H9 (cell line): Measurements from ENCODE around the gene FGB. TPM values are rescaled to one million over a fixed set of nuclear protein-coding genes. Genes with fewer than 3 reads are reported as not detected.

Source experiments
- DNase-seq: peaks from one replicate; pipeline ENCODE4 v3.0.0-alpha.2; 2017
- H2AFZ ChIP-seq: one replicate; pipeline ENCODE4 v1.6.1; 2013; ENCODE audit warnings: mild to moderate bottlenecking, low read length, control low read depth, moderate library complexity
- H2AK5ac ChIP-seq: 2 replicates; pipeline ENCODE4 v1.6.1; 2013; ENCODE audit warnings: low read length, control low read depth, mixed read lengths; ENCODE audit not compliant: insufficient read length
- H2BK120ac ChIP-seq: one replicate; pipeline ENCODE4 v1.6.1; 2013; ENCODE audit warnings: low read depth, mild to moderate bottlenecking, low read length, control low read depth, inconsistent platforms; ENCODE audit not compliant: poor library complexity, severe bottlenecking
- H2BK12ac ChIP-seq: 2 replicates; pipeline ENCODE4 v1.6.1; 2013; ENCODE audit warnings: low read length, control low read depth, mixed read lengths, low read depth; ENCODE audit not compliant: insufficient read length
- H2BK15ac ChIP-seq: 2 replicates; pipeline ENCODE4 v1.6.1; 2013; ENCODE audit warnings: low read depth, low read length, control low read depth
- H2BK20ac ChIP-seq: one replicate; pipeline ENCODE4 v1.6.1; 2013; ENCODE audit warnings: low read depth, mild to moderate bottlenecking, low read length, control low read depth, inconsistent platforms; ENCODE audit not compliant: poor library complexity, severe bottlenecking
- H2BK5ac ChIP-seq: 2 replicates; pipeline ENCODE4 v1.6.1; 2013; ENCODE audit warnings: low read length, control low read depth, mixed read lengths; ENCODE audit not compliant: insufficient read length
- H3K14ac ChIP-seq: 2 replicates; pipeline ENCODE4 v1.6.1; 2013; ENCODE audit warnings: low read length, control low read depth; ENCODE audit not compliant: insufficient read depth
- H3K18ac ChIP-seq: 2 replicates; pipeline ENCODE4 v1.6.1; 2013; ENCODE audit warnings: low read depth, mild to moderate bottlenecking, mixed read lengths, low read length, control low read depth; ENCODE audit not compliant: insufficient read length
- H3K23ac ChIP-seq: 2 replicates; pipeline ENCODE4 v1.6.1; 2013; ENCODE audit warnings: low read length, control low read depth, mixed read lengths, low read depth; ENCODE audit not compliant: insufficient read length
- H3K23me2 ChIP-seq: 2 replicates; pipeline ENCODE4 v1.6.1; 2013; ENCODE audit warnings: low read depth, mild to moderate bottlenecking, mixed read lengths, low read length, control low read depth; ENCODE audit not compliant: insufficient read length, poor library complexity, severe bottlenecking
- H3K27ac ChIP-seq: 2 replicates; pipeline ENCODE4 v1.5.1; 2013; ENCODE audit warnings: low read length, control low read depth, mixed read lengths, low read depth; ENCODE audit not compliant: insufficient read length
- H3K27me3 ChIP-seq: 2 replicates; pipeline ENCODE4 v1.6.1; 2013; ENCODE audit warnings: low read length, control low read depth, inconsistent platforms; ENCODE audit not compliant: insufficient read depth
- H3K4ac ChIP-seq: 2 replicates; pipeline ENCODE4 v1.6.1; 2013; ENCODE audit warnings: low read depth, mild to moderate bottlenecking, control low read depth, inconsistent platforms, low read length, moderate library complexity
- H3K4me1 ChIP-seq: 2 replicates; pipeline ENCODE4 v1.6.1; 2013; ENCODE audit warnings: low read length, control low read depth, inconsistent platforms; ENCODE audit not compliant: insufficient read depth
- H3K4me2 ChIP-seq: 2 replicates; pipeline ENCODE4 v1.6.1; 2013; ENCODE audit warnings: low read length, control low read depth, mixed read lengths; ENCODE audit not compliant: insufficient read length, insufficient read depth
- H3K56ac ChIP-seq: 2 replicates; pipeline ENCODE4 v1.6.1; 2013; ENCODE audit warnings: low read depth, mild to moderate bottlenecking, mixed read lengths, low read length, control low read depth; ENCODE audit not compliant: insufficient read length
- H3K79me1 ChIP-seq: 2 replicates; pipeline ENCODE4 v1.6.1; 2013; ENCODE audit warnings: low read depth, mild to moderate bottlenecking, moderate library complexity, low read length, control low read depth, inconsistent platforms; ENCODE audit not compliant: insufficient read depth, poor library complexity, severe bottlenecking
- H3K79me2 ChIP-seq: 2 replicates; pipeline ENCODE4 v1.6.1; 2013; ENCODE audit warnings: low read length, control low read depth, inconsistent platforms; ENCODE audit not compliant: insufficient read depth
- H3K9ac ChIP-seq: 2 replicates; pipeline ENCODE4 v1.6.1; 2013; ENCODE audit warnings: low read length, control low read depth, mixed read lengths; ENCODE audit not compliant: insufficient read length; ENCODE audit errors: extremely low read depth
- H3K9me3 ChIP-seq: one replicate; pipeline ENCODE4 v1.6.1; 2013; ENCODE audit warnings: low read depth, low read length, inconsistent platforms; ENCODE audit not compliant: control insufficient read depth
- H3T11ph ChIP-seq: one replicate; pipeline ENCODE4 v1.6.1; 2013; ENCODE audit warnings: mild to moderate bottlenecking, low read length, control low read depth, inconsistent platforms
- H4K20me1 ChIP-seq: one replicate; pipeline ENCODE4 v1.6.1; 2013; ENCODE audit not compliant: control insufficient read depth, insufficient read length, insufficient read depth
- H4K5ac ChIP-seq: 2 replicates; pipeline ENCODE4 v1.6.1; 2013; ENCODE audit warnings: low read depth, mild to moderate bottlenecking, mixed read lengths, low read length, control low read depth; ENCODE audit not compliant: insufficient read length
- H4K8ac ChIP-seq: replicated peaks from 2 replicates; pipeline ENCODE4 v1.6.1; 2013; ENCODE audit warnings: low read length, control low read depth, mixed read lengths, low read depth; ENCODE audit not compliant: insufficient read length
- H4K91ac ChIP-seq: 2 replicates; pipeline ENCODE4 v1.6.1; 2013; ENCODE audit warnings: low read depth, mild to moderate bottlenecking, moderate library complexity, mixed read lengths, low read length, control low read depth; ENCODE audit not compliant: insufficient read length
- H3K27ac Mint-ChIP-seq, 3 experiments: 2 replicates in 2 of 3; 3 replicates in 1 of 3; pipeline ENCODE4 v1.8.0; 2020 to 2021; ENCODE audit warnings: mixed read lengths in 3 of 3, mild to moderate bottlenecking in 1 of 3, moderate library complexity in 1 of 3
- H3K27me3 Mint-ChIP-seq: 2 replicates; pipeline ENCODE4 v1.8.0; 2021; ENCODE audit warnings: low read depth, mild to moderate bottlenecking, moderate library complexity, mixed read lengths
- H3K36me3 Mint-ChIP-seq, 3 experiments: 2 replicates in 2 of 3; 3 replicates in 1 of 3; pipeline ENCODE4 v1.8.0; 2020 to 2021; ENCODE audit warnings: low read depth in 3 of 3, mixed read lengths in 3 of 3; ENCODE audit not compliant: insufficient read depth in 1 of 3
- H3K4me1 Mint-ChIP-seq, 2 experiments: 2 replicates each; pipeline ENCODE4 v1.8.0; 2020; ENCODE audit warnings: mixed read lengths in 2 of 2
- H3K4me3 Mint-ChIP-seq, 2 experiments: 2 replicates in 1 of 2; 3 replicates in 1 of 2; pipeline ENCODE4 v1.8.0; 2020 to 2021; ENCODE audit warnings: mild to moderate bottlenecking in 2 of 2, mixed read lengths in 2 of 2, moderate library complexity in 1 of 2
- H3K9me3 Mint-ChIP-seq, 2 experiments: 2 replicates in 1 of 2; 3 replicates in 1 of 2; pipeline ENCODE4 v1.8.0; 2020; ENCODE audit warnings: mild to moderate bottlenecking in 2 of 2, mixed read lengths in 2 of 2, moderate library complexity in 1 of 2
- total RNA-seq: library from RNA; stranded (reverse); gene quantifications from 2 replicates; pipeline ENCODE4 v1.2.1, GENCODE V29; 2021
- TF ChIP-seq, protein P1 (sequence below): fragments of 200-600 bp; sonication (generic); conservative IDR thresholded peaks from 3 replicates; pipeline ENCODE4 v1.8.0; 2021; ENCODE audit warnings: antibody characterized with exemption, mild to moderate bottlenecking

The FGB gene
- total RNA-seq, 1 experiment from 2014 or later: not detected

DNA sequence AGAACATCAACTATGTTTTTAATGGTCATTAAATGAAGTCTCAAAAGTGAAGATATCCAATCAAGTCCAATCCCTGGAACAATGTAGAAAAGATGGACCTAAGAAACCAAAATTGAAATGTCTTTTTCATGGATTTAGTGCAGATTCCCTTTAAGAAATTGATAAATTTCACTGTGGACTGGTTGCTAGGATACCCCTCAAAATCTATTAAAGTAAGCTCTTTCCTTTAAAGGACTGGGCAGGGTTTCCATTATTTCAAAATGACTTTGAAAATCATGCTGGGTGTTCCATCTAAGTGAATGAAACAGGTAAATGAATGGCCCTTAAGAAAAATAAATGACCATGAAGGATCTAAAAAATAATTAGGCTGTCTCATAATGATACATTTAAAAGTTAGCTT is 41.2 kb upstream of the FGB start:
- H3K79me1 ChIP-seq: no peaks in the 10 kb centered on the region
- H3T11ph ChIP-seq: no peak overlapping the region
- no peak overlapping the region for H4K8ac ChIP-seq
- H2BK120ac ChIP-seq: no peak overlapping the region
- no peak overlapping the region for H2AK5ac ChIP-seq
- no peak overlapping the region for H3K4me2 ChIP-seq
- H4K91ac ChIP-seq: no peak overlapping the region
- H3K23me2 ChIP-seq: no peaks in the 10 kb centered on the region
- no peaks in the 10 kb centered on the region for H3K4me1 ChIP-seq
- no peak overlapping the region for H3K9ac ChIP-seq
- TF ChIP-seq, protein P1, sequence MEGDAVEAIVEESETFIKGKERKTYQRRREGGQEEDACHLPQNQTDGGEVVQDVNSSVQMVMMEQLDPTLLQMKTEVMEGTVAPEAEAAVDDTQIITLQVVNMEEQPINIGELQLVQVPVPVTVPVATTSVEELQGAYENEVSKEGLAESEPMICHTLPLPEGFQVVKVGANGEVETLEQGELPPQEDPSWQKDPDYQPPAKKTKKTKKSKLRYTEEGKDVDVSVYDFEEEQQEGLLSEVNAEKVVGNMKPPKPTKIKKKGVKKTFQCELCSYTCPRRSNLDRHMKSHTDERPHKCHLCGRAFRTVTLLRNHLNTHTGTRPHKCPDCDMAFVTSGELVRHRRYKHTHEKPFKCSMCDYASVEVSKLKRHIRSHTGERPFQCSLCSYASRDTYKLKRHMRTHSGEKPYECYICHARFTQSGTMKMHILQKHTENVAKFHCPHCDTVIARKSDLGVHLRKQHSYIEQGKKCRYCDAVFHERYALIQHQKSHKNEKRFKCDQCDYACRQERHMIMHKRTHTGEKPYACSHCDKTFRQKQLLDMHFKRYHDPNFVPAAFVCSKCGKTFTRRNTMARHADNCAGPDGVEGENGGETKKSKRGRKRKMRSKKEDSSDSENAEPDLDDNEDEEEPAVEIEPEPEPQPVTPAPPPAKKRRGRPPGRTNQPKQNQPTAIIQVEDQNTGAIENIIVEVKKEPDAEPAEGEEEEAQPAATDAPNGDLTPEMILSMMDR: no peak
- H4K20me1 ChIP-seq: no peaks in the 10 kb centered on the region
- no peaks in the 10 kb centered on the region for H3K79me2 ChIP-seq
- H3K18ac ChIP-seq: no peak overlapping the region
- H3K23ac ChIP-seq: no peak overlapping the region
- no peak overlapping the region for H2BK12ac ChIP-seq
- no peak overlapping the region for H2BK5ac ChIP-seq
- H3K9me3 ChIP-seq: no peaks in the 10 kb centered on the region
- no peak overlapping the region for H3K4me3 Mint-ChIP-seq
- H3K4me1 Mint-ChIP-seq: no peaks in the 10 kb centered on the region
- H3K9me3 Mint-ChIP-seq: no peaks in the 10 kb centered on the region
- H4K5ac ChIP-seq: no peak overlapping the region
- no peak for DNase-seq
- no peak overlapping the region for H3K56ac ChIP-seq
- H2BK20ac ChIP-seq: no peak overlapping the region
- H3K4ac ChIP-seq: no peak overlapping the region
- no peak overlapping the region for H3K14ac ChIP-seq
- H3K27me3 ChIP-seq: no peaks in the 10 kb centered on the region
- no peak overlapping the region for H3K27ac ChIP-seq
- no peak overlapping the region for H2AFZ ChIP-seq
- H3K27ac Mint-ChIP-seq: no peak overlapping the region; a peak in 1 of 7 replicates
- H2BK15ac ChIP-seq: no peak overlapping the region
- H3K36me3 Mint-ChIP-seq: no peaks in the 10 kb centered on the region
- H3K27me3 Mint-ChIP-seq: peaks cover 1% of the 10 kb centered on the region
